Measurements from ENCODE around the gene MATR3. TPM values are rescaled to one million over a fixed set of nuclear protein-coding genes. Genes with fewer than 3 reads are reported as not detected.

MATR3 gene
- total RNA-seq, 1 experiment from 2014 or later: 267 TPM

DNA sequence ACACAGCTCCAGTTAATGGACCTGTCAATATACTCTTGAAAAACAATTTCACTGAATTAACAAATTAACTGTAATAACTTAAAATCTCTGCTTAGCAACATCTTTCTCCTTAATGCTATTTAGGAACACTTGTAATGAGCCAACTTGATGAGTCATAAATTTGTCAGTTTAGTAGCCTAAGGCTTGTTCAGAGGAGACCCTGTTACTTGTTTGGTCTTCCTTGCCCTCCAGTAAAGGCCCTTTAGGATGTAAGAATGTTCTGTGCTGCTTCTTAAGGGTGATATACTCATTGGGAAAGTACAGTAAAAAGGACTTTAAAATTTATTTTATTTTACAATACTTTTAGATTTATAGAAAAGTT is 11.4 kb upstream of the MATR3 start:
- Histone ChIP-seq H3K9me3 (ENCODE audit: control insufficient read depth, low read depth, low read length) (no peaks in the 10 kb centered on the region), H4K91ac (ENCODE audit: insufficient read length, low read depth, low read length) (no peak overlapping the region), H3K56ac (ENCODE audit: insufficient read length, low read depth, low read length) (no peak overlapping the region), H2BK15ac (ENCODE audit: low read depth, low read length) (no peak overlapping the region), H4K5ac (ENCODE audit: insufficient read length, low read depth, low read length) (no peak overlapping the region), H3K18ac (ENCODE audit: insufficient read length, low read depth, low read length) (no peak overlapping the region), H2BK20ac (ENCODE audit: low read depth, low read length, poor library complexity, severe bottlenecking) (no peak overlapping the region), H2BK120ac (ENCODE audit: low read depth, low read length, poor library complexity, severe bottlenecking) (no peak overlapping the region), H3K23me2 (ENCODE audit: insufficient read length, low read depth, low read length, poor library complexity, severe bottlenecking) (no peaks in the 10 kb centered on the region), H4K20me1 (ENCODE audit: control insufficient read depth, insufficient read depth, insufficient read length) (no peaks in the 10 kb centered on the region), H3K4ac (ENCODE audit: low read depth, low read length) (no peak overlapping the region), H3K14ac (ENCODE audit: insufficient read depth, low read length) (no peak overlapping the region), H3K79me1 (ENCODE audit: insufficient read depth, low read depth, low read length, poor library complexity, severe bottlenecking) (no peaks in the 10 kb centered on the region), H4K8ac (replicated peaks; ENCODE audit: insufficient read length, low read depth, low read length) (no peak overlapping the region), H3K23ac (ENCODE audit: insufficient read length, low read depth, low read length) (no peak overlapping the region), H2BK12ac (ENCODE audit: insufficient read length, low read depth, low read length) (no peak overlapping the region), H3K4me2 (ENCODE audit: insufficient read depth, insufficient read length, low read length) (no peak overlapping the region), H2BK5ac (ENCODE audit: insufficient read length, low read length) (no peak overlapping the region), H3K27me3 (ENCODE audit: insufficient read depth, low read length) (no peaks in the 10 kb centered on the region), H2AK5ac (ENCODE audit: insufficient read length, low read length) (no peak overlapping the region), H3K79me2 (ENCODE audit: insufficient read depth, low read length) (no peaks in the 10 kb centered on the region), H3K27ac (ENCODE audit: insufficient read length, low read depth, low read length) (no peak overlapping the region), H3K9ac (ENCODE audit: extremely low read depth, insufficient read length, low read length) (no peak overlapping the region), H3T11ph (ENCODE audit: low read length) (no peak overlapping the region), H3K4me1 (ENCODE audit: insufficient read depth, low read length) (no peaks in the 10 kb centered on the region), H2AFZ (ENCODE audit: low read length) (no peak overlapping the region)
- H3K27ac Mint-ChIP-seq: peak overlapping the region in 1 of 3 experiments; percentile 73; a peak in 2 of 7 replicates
- no peaks in the 10 kb centered on the region; the same call in 1 of the 2 replicates for H3K27me3 Mint-ChIP-seq (ENCODE audit: low read depth)
- H3K4me3 Mint-ChIP-seq: no peak overlapping the region
- TF ChIP-seq, protein P1, sequence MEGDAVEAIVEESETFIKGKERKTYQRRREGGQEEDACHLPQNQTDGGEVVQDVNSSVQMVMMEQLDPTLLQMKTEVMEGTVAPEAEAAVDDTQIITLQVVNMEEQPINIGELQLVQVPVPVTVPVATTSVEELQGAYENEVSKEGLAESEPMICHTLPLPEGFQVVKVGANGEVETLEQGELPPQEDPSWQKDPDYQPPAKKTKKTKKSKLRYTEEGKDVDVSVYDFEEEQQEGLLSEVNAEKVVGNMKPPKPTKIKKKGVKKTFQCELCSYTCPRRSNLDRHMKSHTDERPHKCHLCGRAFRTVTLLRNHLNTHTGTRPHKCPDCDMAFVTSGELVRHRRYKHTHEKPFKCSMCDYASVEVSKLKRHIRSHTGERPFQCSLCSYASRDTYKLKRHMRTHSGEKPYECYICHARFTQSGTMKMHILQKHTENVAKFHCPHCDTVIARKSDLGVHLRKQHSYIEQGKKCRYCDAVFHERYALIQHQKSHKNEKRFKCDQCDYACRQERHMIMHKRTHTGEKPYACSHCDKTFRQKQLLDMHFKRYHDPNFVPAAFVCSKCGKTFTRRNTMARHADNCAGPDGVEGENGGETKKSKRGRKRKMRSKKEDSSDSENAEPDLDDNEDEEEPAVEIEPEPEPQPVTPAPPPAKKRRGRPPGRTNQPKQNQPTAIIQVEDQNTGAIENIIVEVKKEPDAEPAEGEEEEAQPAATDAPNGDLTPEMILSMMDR (conservative IDR thresholded peaks at IDR 0.05): no peak
- no peak for DNase-seq
- peaks cover 58 to 88% (median 76%) of the 10 kb centered on the region in 3 experiments for H3K36me3 Mint-ChIP-seq (ENCODE audit: insufficient read depth in 1 of 3, low read depth in 3 of 3)
- H3K9me3 Mint-ChIP-seq: no peaks in the 10 kb centered on the region
- peaks cover 13% of the 10 kb centered on the region in 2 experiments for H3K4me1 Mint-ChIP-seq

Data from H9 (cell line).